Middle frontal gyrus (tissue), 1 donor: ENCODE data around the gene MYOZ3.

ENCODE experiments used
- DNase-seq: peaks from one replicate; pipeline ENCODE4 v3.0.0-alpha.2; 2015; ENCODE audit warnings: low spot score; ENCODE audit errors: extremely low spot score

MYOZ3 gene

GRCh38 chr5:150658699-150659265 is 2.3 kb upstream of the MYOZ3 start:
- DNase-seq: no peak

- DNase-seq: no peak
Observed at GRCh38 chr5:150659360-150660107, 1.5 kb upstream of the MYOZ3 start.

DNA sequence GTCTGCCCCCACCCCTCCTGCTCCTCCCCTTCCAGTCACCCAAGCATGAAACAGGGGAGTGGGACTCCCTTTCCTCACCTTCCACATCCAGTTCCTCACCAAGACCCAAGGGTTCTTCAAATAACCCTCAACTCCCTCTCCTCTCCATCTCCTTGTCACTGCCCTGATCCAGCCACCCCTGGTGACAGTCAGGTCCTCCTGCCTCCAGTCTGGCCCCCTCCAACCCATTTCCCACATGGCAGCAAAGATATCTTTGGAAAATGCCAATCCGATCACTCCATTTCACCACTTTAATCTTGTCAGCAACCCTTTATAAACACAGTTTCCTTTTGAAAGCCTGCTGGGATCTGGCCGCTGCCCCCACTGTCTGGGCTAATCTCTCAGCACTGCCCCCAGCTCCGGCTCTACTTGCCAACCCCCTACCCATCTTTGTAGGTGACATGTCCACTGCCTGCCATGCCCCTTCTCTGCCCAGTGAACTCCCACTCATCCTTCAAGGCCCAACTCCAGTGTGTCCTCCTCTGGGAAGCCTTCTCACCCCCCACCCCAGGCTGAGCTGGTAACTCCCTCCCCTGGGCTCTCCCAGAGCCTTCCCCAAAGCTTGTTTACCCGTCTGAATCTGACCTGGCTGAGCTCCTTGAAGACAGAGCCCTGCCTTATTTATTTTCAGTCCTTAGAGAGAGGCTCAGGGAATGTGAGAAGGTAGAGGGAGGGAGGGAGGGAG is 781 bp upstream of the MYOZ3 start:
- no peak for DNase-seq

GRCh38 chr5:150661821-150662596 is 958 bp downstream of the MYOZ3 start:
- DNase-seq: no peak

GRCh38 chr5:150662731-150663516 is 1.9 kb downstream of the MYOZ3 start:
- DNase-seq: no peak

DNA sequence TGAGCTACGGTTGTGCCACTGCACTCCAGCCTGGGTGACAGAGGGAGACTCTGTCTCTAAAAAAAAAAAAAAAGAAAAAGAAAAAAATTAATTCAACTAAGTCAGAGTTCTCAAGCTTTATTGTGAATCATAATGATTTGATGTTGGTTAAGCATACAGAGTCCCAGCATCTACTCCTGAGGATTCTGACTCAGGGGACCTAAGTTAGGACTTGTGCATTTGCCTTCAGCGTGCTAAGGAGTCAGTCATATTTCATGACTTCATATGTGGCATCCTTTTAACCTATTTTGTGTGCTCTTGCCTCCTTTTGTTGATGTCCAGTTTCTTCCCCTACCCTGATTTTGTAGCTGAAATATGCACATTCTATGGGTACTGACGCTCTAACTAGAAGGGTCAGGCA is 2.9 kb downstream of the MYOZ3 start:
- DNase-seq: no peak

DNA sequence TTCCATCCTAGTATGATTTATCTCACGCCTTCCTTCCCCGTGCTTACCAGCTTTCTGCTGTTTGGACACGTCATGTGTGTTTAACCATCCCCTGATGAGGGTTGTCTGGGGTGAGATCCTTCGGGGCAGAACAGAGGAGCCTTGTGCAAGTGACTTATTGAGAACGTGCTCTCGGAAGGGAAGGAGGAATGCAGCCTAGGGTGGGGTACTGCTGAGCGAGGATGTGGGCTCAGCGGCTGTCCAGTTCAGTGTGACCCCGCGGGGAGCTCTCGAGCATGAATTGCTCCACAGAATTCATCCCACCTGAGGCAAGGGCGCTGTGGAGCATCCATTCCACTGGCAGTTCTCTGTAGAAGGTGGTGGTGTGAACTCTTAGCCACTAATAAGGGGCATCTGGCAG is 4.0 kb downstream of the MYOZ3 start:
- DNase-seq: no peak

DNA sequence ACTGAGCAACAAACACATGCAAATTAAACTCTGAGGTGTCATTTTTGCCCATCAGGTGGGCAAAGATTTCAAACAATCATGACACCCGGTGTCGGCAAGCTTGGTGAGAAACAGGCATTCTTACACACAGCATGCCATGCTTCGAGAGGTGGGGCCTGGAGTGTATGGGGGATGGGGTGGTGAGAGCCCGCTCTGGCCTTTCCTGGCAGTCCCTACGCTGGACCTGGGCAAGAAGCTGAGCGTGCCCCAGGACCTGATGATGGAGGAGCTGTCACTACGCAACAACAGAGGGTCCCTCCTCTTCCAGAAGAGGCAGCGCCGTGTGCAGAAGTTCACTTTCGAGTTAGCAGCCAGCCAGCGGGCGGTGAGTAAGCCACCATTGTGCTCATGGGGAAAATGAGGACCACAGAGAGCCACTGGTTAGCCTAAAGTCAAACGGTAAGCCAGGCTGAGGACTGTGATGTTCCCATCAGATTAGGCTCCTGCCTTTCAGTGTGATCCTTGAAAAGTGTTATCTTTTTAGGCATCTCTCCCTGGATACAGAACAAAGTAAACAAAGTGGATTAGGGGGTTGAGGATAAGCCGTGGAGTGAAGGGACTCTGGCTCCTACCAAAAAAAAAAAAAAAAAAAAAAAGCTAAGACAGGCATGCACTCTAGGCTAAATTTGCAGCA is 9.4 kb downstream of the MYOZ3 start:
- no peak for DNase-seq

GRCh38 chr5:150670948-150671310 is 9.9 kb downstream of the MYOZ3 start:
- DNase-seq: no peak

GRCh38 chr5:150671509-150672236 is 10.6 kb downstream of the MYOZ3 start:
- no peak for DNase-seq

- peak; percentile 11 for DNase-seq
Observed at GRCh38 chr5:150672237-150672883, 11.3 kb downstream of the MYOZ3 start.

GRCh38 chr5:150672884-150673275 is 11.8 kb downstream of the MYOZ3 start:
- DNase-seq: no peak

GRCh38 chr5:150674341-150674821 is 13.3 kb downstream of the MYOZ3 start:
- DNase-seq: no peak

- DNase-seq: no peak
Observed at GRCh38 chr5:150675069-150675468, 14.0 kb downstream of the MYOZ3 start.

DNA sequence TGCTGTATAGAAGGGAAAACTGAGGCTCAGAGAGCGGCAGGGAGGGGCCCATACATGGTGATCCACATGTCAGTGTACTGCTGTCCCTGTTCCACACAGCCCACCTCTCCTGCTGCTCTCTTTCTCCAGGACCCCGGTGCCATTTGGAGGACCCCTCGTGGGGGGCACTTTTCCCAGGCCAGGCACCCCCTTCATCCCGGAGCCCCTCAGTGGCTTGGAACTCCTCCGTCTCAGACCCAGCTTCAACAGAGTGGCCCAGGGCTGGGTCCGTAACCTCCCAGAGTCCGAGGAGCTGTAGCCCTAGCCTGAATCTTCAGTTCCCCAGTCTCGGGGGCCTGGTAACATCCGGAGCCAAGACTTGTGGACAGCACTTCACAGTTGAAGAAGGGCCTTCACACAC is 15.5 kb downstream of the MYOZ3 start:
- no peak for DNase-seq

DNA sequence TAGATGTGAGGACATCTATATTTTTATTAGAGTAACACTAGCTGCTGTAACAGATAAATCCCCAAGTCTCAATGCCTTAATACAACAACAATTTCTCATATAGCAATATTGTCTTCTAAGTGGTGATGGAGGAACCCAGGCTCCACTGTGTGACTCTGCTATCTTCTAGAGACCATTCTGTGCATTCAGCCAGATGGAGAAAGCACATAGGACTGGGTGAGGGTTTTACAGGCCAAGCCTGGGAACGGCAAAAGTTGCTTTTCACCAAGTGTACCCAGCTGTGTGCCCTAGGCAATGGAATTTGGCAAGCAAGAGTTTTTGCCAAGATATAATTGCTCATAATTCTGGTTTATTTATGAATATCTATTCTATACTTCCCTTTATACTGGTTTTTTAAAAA is 28.1 kb downstream of the MYOZ3 start:
- no peak for DNase-seq

- no peak for DNase-seq
Observed at GRCh38 chr5:150690760-150691159, 29.7 kb downstream of the MYOZ3 start.

GRCh38 chr5:150692276-150692675 is 31.2 kb downstream of the MYOZ3 start:
- DNase-seq: no peak

DNA sequence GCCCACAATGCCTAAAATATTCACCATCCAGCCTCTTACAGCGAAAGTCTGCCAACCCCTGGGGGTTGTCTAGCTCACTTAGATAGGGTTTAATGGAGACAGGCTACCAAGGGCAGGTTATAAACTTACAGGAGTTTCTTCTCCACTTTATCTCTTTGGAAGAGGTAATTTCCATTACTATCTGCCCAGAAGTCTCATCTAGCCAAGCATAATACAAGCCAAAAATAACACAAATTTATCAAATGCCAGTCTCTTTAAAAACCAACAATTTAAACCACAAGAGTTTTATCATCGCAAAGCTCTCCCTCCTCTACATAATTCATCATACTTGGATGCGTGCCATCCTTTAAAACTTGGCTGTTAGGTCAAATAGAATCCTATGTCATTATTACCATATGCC is 33.6 kb downstream of the MYOZ3 start:
- DNase-seq: no peak
